GM19452 (cell line): ENCODE results near the gene FMNL2.

Experiments used
- ATAC-seq: cut with Tn5 transposase; IDR thresholded peaks from one replicate; pipeline ENCODE4 v1.9.1; 2021; ENCODE audit not compliant: unreplicated experiment

The FMNL2 gene

GRCh38 chr2:152548111-152548875, 213.3 kb downstream of the FMNL2 start:
- no peak for ATAC-seq

GRCh38 chr2:152548996-152549395, 214.0 kb downstream of the FMNL2 start:
- ATAC-seq: no peak

- no peak for ATAC-seq
Observed at GRCh38 chr2:152549423-152549822, 214.4 kb downstream of the FMNL2 start.

- no peak for ATAC-seq
Observed at GRCh38 chr2:152550386-152550785, 215.4 kb downstream of the FMNL2 start.

GRCh38 chr2:152552888-152553287, 217.9 kb downstream of the FMNL2 start:
- ATAC-seq: no peak

GRCh38 chr2:152553518-152553917, 218.5 kb downstream of the FMNL2 start:
- ATAC-seq: no peak

GRCh38 chr2:152555048-152555447, 220.1 kb downstream of the FMNL2 start:
- ATAC-seq: no peak

- ATAC-seq: no peak
Observed at GRCh38 chr2:152556506-152556905, 221.5 kb downstream of the FMNL2 start.

- ATAC-seq: no peak
Observed at GRCh38 chr2:152557273-152557888, 222.4 kb downstream of the FMNL2 start.

- ATAC-seq: no peak
Observed at GRCh38 chr2:152558158-152558984, 223.4 kb downstream of the FMNL2 start.

GRCh38 chr2:152559008-152559407, 224.0 kb downstream of the FMNL2 start:
- no peak for ATAC-seq

GRCh38 chr2:152560166-152560565, 225.2 kb downstream of the FMNL2 start:
- no peak for ATAC-seq

GRCh38 chr2:152560873-152561595, 226.1 kb downstream of the FMNL2 start:
- ATAC-seq: no peak

- no peak for ATAC-seq
Observed at GRCh38 chr2:152562198-152562884, 227.4 kb downstream of the FMNL2 start.

GRCh38 chr2:152563764-152564163, 228.8 kb downstream of the FMNL2 start:
- ATAC-seq: no peak

GRCh38 chr2:152564754-152565551, 230.0 kb downstream of the FMNL2 start:
- peak; percentile 81 for ATAC-seq

GRCh38 chr2:152565884-152566727, 231.1 kb downstream of the FMNL2 start:
- ATAC-seq: peak; percentile 60

GRCh38 chr2:152566728-152567069, 231.7 kb downstream of the FMNL2 start:
- peak; percentile 42 for ATAC-seq

GRCh38 chr2:152568531-152568930, 233.6 kb downstream of the FMNL2 start:
- ATAC-seq: no peak
